DND-41 (cell line): ENCODE results near the gene MAP6.
A peak's percentile ranks its signal among the peaks of the same experiment; 100 is the strongest.

Source experiments
- ATAC-seq: fragments of 200-7000 bp; cut with Tn5 transposase; 3 replicates; pipeline ENCODE4 v1.9.1; 2021; ENCODE audit warnings: low read depth; ENCODE audit not compliant: insufficient read depth
- DNase-seq: peaks from one replicate; pipeline ENCODE4 v3.0.0-alpha.2; 2020
- H2AFZ ChIP-seq: 2 replicates; pipeline ENCODE4 v1.6.0; 2012; ENCODE audit warnings: low read depth, low read length
- H3K27ac ChIP-seq: 2 replicates; pipeline ENCODE4 v1.5.1; 2012; ENCODE audit warnings: low read length, inconsistent platforms
- H3K27me3 ChIP-seq: fragments of 200-600 bp; sonication (generic); 2 replicates; pipeline ENCODE4 v1.6.0; 2012; ENCODE audit warnings: low read length, mild to moderate bottlenecking, inconsistent platforms; ENCODE audit not compliant: insufficient read depth, poor library complexity
- H3K36me3 ChIP-seq: 2 replicates; pipeline ENCODE4 v1.5.1; 2012; ENCODE audit warnings: low read length, inconsistent platforms; ENCODE audit not compliant: insufficient read depth
- H3K4me1 ChIP-seq: 2 replicates; pipeline ENCODE4 v1.5.1; 2012; ENCODE audit warnings: mild to moderate bottlenecking, low read length; ENCODE audit not compliant: insufficient read depth
- H3K4me2 ChIP-seq: 2 replicates; pipeline ENCODE4 v1.6.0; 2012; ENCODE audit warnings: mild to moderate bottlenecking, moderate library complexity, low read length, inconsistent platforms; ENCODE audit not compliant: insufficient read depth
- H3K4me3 ChIP-seq, 2 experiments: fragments of 200-600 bp in 1 of 2; shearing (Covaris generic) in 1 of 2; 2 replicates each; pipeline ENCODE4 v1.5.1; 2012 to 2016; ENCODE audit warnings: inconsistent platforms in 2 of 2, low read length in 2 of 2, mild to moderate bottlenecking in 2 of 2, low read depth in 1 of 2, moderate library complexity in 1 of 2
- H3K79me2 ChIP-seq: 2 replicates; pipeline ENCODE4 v1.6.0; 2012; ENCODE audit warnings: low read length, inconsistent platforms; ENCODE audit not compliant: insufficient read depth
- H3K9ac ChIP-seq: 2 replicates; pipeline ENCODE4 v1.6.0; 2012; ENCODE audit warnings: low read depth, mild to moderate bottlenecking, inconsistent platforms, low read length, moderate library complexity
- H3K9me3 ChIP-seq: 2 replicates; pipeline ENCODE4 v1.5.1; 2012; ENCODE audit warnings: low read length, moderate library complexity, mild to moderate bottlenecking, inconsistent platforms; ENCODE audit not compliant: insufficient read depth, severe bottlenecking
- H4K20me1 ChIP-seq: 2 replicates; pipeline ENCODE4 v1.6.0; 2012; ENCODE audit warnings: low read length; ENCODE audit not compliant: insufficient read depth
- CTCF ChIP-seq: IDR thresholded peaks from 2 replicates; pipeline ENCODE4 v1.5.1; 2012; ENCODE audit warnings: borderline replicate concordance, low read length, moderate library complexity, mild to moderate bottlenecking; ENCODE audit not compliant: poor library complexity, severe bottlenecking; ENCODE audit errors: extremely low read depth
- EZH2 ChIP-seq: IDR thresholded peaks from 3 replicates; pipeline ENCODE4 v1.6.1; 2012; ENCODE audit warnings: borderline replicate concordance, low read depth, mild to moderate bottlenecking, moderate library complexity, low read length, inconsistent platforms; ENCODE audit not compliant: severe bottlenecking

MAP6 gene

GRCh38 chr11:75578977-75579376 is 89.9 kb downstream of the MAP6 start:
- no peak overlapping the region for H3K4me2 ChIP-seq
- H3K79me2 ChIP-seq, result no peaks in the 10 kb centered on the region
- DNase-seq, result no peak
- ATAC-seq, result no peak
- H3K36me3 ChIP-seq, result no peaks in the 10 kb centered on the region
- no peaks in the 10 kb centered on the region for H4K20me1 ChIP-seq
- peaks cover 17% of the 10 kb centered on the region for H3K4me1 ChIP-seq
- H3K9me3 ChIP-seq, result no peaks in the 10 kb centered on the region
- no peak overlapping the region for H3K4me3 ChIP-seq
- no peak overlapping the region for H2AFZ ChIP-seq
- peaks cover 15% of the 10 kb centered on the region for H3K27me3 ChIP-seq
- TF ChIP-seq CTCF, result no peak
- TF ChIP-seq EZH2, result no peak
- no peak overlapping the region for H3K27ac ChIP-seq
- H3K9ac ChIP-seq, result no peak overlapping the region

- H3K36me3 ChIP-seq, result peaks cover 10% of the 10 kb centered on the region; the same call in 1 of the 2 replicates
- TF ChIP-seq CTCF (peak; percentile 61), EZH2 (no peak)
- H3K79me2 ChIP-seq, result no peaks in the 10 kb centered on the region
- H3K4me1 ChIP-seq, result no peaks in the 10 kb centered on the region
- no peaks in the 10 kb centered on the region for H3K9me3 ChIP-seq
- no peak overlapping the region for H3K4me3 ChIP-seq
- H3K27me3 ChIP-seq, result peaks cover 10% of the 10 kb centered on the region
- ATAC-seq (peak; percentile 67), DNase-seq (peak; percentile 57)
- no peaks in the 10 kb centered on the region for H4K20me1 ChIP-seq
- H3K27ac ChIP-seq, result no peak overlapping the region
- no peak overlapping the region for H2AFZ ChIP-seq
- no peak overlapping the region for H3K9ac ChIP-seq
- no peak overlapping the region for H3K4me2 ChIP-seq
These were observed 91.6 kb downstream of the MAP6 start for GRCh38 chr11:75577207-75577606.

GRCh38 chr11:75576499-75576918 is 92.3 kb downstream of the MAP6 start:
- Histone ChIP-seq H3K27me3 (peaks cover 10% of the 10 kb centered on the region), H3K9ac (no peak overlapping the region), H3K9me3 (no peaks in the 10 kb centered on the region), H3K36me3 (peaks cover 16% of the 10 kb centered on the region), H3K4me3 (no peak overlapping the region), H3K4me2 (no peak overlapping the region), H2AFZ (no peak overlapping the region), H3K79me2 (no peaks in the 10 kb centered on the region), H3K27ac (no peak overlapping the region), H3K4me1 (no peaks in the 10 kb centered on the region), H4K20me1 (no peaks in the 10 kb centered on the region)
- no peak for TF ChIP-seq EZH2
- TF ChIP-seq CTCF, result no peak
- ATAC-seq (no peak), DNase-seq (no peak)

GRCh38 chr11:75576017-75576416 is 92.8 kb downstream of the MAP6 start:
- Histone ChIP-seq H3K27me3 (peaks cover 10% of the 10 kb centered on the region), H3K27ac (no peak overlapping the region), H3K4me1 (no peaks in the 10 kb centered on the region), H3K9ac (no peak overlapping the region), H3K9me3 (no peaks in the 10 kb centered on the region), H3K4me2 (no peak overlapping the region), H4K20me1 (no peaks in the 10 kb centered on the region), H3K36me3 (peaks cover 20% of the 10 kb centered on the region), H2AFZ (no peak overlapping the region), H3K79me2 (no peaks in the 10 kb centered on the region), H3K4me3 (no peak overlapping the region)
- no peak for DNase-seq
- no peak for ATAC-seq
- TF ChIP-seq CTCF (no peak), EZH2 (no peak)
